Ishikawa (cell line): Measurements from ENCODE around the gene MACROD2.

ENCODE experiments used
- CEBPB ChIP-seq: IDR thresholded peaks from 2 replicates; pipeline ENCODE4 v1.6.1; 2012
- CREB1 ChIP-seq: IDR thresholded peaks from 2 replicates; pipeline ENCODE4 v1.6.1; 2012; ENCODE audit warnings: low read depth
- EGR1 ChIP-seq: IDR thresholded peaks from 2 replicates; pipeline ENCODE4 v1.6.1; 2012
- EP300 ChIP-seq: IDR thresholded peaks from 2 replicates; pipeline ENCODE4 v1.6.1; 2012; ENCODE audit warnings: borderline replicate concordance
- FOXM1 ChIP-seq: IDR thresholded peaks from 2 replicates; pipeline ENCODE4 v1.6.1; 2012; ENCODE audit warnings: low read depth, borderline replicate concordance
- NFIC ChIP-seq: IDR thresholded peaks from 2 replicates; pipeline ENCODE4 v1.6.1; 2012
- RAD21 ChIP-seq: IDR thresholded peaks from 2 replicates; pipeline ENCODE4 v1.6.1; 2012; ENCODE audit warnings: low read depth
- TAF1 ChIP-seq: IDR thresholded peaks from 2 replicates; pipeline ENCODE4 v1.6.1; 2012; ENCODE audit warnings: low read depth, mild to moderate bottlenecking
- TCF12 ChIP-seq: IDR thresholded peaks from 2 replicates; pipeline ENCODE4 v1.6.1; 2012; ENCODE audit warnings: low read depth
- TEAD4 ChIP-seq: IDR thresholded peaks from 2 replicates; pipeline ENCODE4 v1.6.1; 2012
- YY1 ChIP-seq: IDR thresholded peaks from 2 replicates; pipeline ENCODE4 v1.6.1; 2012; ENCODE audit warnings: low read depth
- ZBTB7A ChIP-seq: IDR thresholded peaks from 2 replicates; pipeline ENCODE4 v1.6.1; 2012; ENCODE audit warnings: low read depth
- TF ChIP-seq, protein P1 (sequence below): IDR thresholded peaks from 2 replicates; pipeline ENCODE4 v1.6.1; 2012; ENCODE audit warnings: low read depth, mild to moderate bottlenecking
- TF ChIP-seq, protein P2 (sequence below): IDR thresholded peaks from 2 replicates; pipeline ENCODE4 v1.6.1; 2012
- TF ChIP-seq, protein P3 (sequence below): IDR thresholded peaks from 2 replicates; pipeline ENCODE4 v1.6.1; 2012

Gene MACROD2

DNA sequence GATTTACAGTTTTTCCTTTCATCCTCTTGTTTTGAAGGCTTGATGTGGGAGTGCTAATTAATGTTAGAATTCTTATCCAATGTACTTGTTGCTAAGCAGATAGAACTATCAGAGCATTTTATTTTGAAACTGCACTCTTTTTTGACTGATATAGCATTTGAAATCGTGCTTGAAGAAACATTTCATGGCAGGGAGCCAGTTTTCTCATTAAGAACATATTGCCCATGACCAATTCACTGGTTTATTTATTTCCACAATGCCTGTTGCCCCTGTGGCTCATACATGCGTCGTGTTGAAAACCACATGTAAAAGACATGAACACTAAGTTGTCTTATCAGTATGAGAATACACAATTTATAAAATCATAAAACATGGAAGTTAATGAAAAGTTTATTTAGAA, 821.8 kb downstream of the MACROD2 start:
- TF ChIP-seq YY1 (no peak), ZBTB7A (no peak), TAF1 (no peak), TEAD4 (no peak), RAD21 (no peak), EGR1 (no peak), CREB1 (no peak), NFIC (no peak), TCF12 (no peak), CEBPB (no peak)
- TF ChIP-seq, protein P1, sequence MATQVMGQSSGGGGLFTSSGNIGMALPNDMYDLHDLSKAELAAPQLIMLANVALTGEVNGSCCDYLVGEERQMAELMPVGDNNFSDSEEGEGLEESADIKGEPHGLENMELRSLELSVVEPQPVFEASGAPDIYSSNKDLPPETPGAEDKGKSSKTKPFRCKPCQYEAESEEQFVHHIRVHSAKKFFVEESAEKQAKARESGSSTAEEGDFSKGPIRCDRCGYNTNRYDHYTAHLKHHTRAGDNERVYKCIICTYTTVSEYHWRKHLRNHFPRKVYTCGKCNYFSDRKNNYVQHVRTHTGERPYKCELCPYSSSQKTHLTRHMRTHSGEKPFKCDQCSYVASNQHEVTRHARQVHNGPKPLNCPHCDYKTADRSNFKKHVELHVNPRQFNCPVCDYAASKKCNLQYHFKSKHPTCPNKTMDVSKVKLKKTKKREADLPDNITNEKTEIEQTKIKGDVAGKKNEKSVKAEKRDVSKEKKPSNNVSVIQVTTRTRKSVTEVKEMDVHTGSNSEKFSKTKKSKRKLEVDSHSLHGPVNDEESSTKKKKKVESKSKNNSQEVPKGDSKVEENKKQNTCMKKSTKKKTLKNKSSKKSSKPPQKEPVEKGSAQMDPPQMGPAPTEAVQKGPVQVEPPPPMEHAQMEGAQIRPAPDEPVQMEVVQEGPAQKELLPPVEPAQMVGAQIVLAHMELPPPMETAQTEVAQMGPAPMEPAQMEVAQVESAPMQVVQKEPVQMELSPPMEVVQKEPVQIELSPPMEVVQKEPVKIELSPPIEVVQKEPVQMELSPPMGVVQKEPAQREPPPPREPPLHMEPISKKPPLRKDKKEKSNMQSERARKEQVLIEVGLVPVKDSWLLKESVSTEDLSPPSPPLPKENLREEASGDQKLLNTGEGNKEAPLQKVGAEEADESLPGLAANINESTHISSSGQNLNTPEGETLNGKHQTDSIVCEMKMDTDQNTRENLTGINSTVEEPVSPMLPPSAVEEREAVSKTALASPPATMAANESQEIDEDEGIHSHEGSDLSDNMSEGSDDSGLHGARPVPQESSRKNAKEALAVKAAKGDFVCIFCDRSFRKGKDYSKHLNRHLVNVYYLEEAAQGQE = no peak
- TF ChIP-seq, protein P2, sequence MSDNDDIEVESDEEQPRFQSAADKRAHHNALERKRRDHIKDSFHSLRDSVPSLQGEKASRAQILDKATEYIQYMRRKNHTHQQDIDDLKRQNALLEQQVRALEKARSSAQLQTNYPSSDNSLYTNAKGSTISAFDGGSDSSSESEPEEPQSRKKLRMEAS = no peak
- TF ChIP-seq, protein P3, sequence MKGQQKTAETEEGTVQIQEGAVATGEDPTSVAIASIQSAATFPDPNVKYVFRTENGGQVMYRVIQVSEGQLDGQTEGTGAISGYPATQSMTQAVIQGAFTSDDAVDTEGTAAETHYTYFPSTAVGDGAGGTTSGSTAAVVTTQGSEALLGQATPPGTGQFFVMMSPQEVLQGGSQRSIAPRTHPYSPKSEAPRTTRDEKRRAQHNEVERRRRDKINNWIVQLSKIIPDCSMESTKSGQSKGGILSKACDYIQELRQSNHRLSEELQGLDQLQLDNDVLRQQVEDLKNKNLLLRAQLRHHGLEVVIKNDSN = no peak

DNA sequence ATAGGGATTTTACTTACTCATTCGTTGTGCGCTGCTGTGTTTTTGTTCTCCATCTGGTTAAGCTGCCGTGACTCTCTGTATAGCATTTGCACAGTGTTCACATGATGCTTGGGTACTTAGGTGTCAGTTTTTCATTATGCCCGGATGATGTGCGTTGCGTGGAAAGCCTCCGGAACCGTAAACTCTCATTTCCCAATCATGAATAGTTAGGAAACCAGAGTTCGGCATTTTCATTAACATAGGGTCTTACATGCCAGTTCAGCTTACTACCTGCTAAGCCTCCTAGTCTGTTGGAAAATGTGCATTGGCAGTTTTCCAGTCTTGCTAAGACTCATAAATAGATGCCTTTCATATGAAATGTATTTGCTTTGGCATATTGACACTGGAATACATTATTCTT, 825.5 kb downstream of the MACROD2 start:
- TF ChIP-seq TCF12 (no peak), EGR1 (no peak), TAF1 (no peak), TEAD4 (no peak), ZBTB7A (no peak), EP300 (no peak), RAD21 (no peak), YY1 (no peak), CREB1 (no peak), FOXM1 (no peak), NFIC (no peak), CEBPB (no peak)
- TF ChIP-seq, protein P1 = no peak
- TF ChIP-seq, protein P3 = no peak
- TF ChIP-seq, protein P2 = no peak

DNA sequence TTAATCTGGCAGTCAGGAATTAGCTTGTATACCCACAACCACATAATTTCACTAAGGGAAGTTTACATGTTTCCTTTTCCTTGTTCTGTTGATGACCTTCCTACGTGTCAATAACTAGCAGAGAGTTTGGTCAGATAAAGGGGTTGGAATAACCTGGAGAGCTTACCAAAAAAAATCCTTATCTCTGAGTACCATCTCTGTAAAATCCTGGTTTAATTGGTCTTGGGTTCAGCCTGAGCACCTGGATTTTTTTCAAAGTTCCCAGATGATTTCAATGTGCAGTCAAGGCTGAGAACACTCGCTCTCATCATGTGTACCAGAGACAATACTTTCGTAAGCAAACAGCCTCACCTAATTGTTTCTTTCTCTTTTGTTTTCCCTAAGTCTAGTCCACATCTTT, 825.9 kb downstream of the MACROD2 start:
- TF ChIP-seq CEBPB (no peak), FOXM1 (no peak), EP300 (no peak)
- TF ChIP-seq, protein P1 = no peak

DNA sequence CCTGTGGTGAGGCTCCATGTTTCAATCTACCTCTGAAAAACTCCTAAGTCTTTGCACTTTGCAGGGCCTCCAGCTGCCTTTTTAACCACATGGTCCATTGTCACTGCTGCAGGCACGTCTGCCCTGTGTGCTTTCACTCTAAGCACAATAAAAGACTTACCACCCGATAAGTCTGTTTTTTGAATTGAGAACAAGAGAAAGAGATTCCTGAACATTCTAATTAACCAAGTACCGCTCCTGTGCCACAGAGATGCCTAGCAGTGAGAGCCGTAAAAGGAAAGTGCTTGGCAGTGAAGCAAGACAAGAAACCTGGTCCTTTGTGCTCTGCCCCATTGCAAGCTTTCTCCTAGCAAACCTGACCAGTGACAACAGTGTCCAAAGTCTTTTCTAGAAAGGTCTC, 829.7 kb downstream of the MACROD2 start:
- TF ChIP-seq TEAD4 (no peak), EGR1 (no peak), RAD21 (no peak), FOXM1 (no peak), YY1 (no peak), TCF12 (no peak), NFIC (no peak), ZBTB7A (no peak), CREB1 (no peak), EP300 (no peak), CEBPB (no peak)
- TF ChIP-seq, protein P3 = no peak
- TF ChIP-seq, protein P2 = no peak
- TF ChIP-seq, protein P1 = no peak
